ENCODE measurements around the gene MED15.
"Not testable (repeated sequence)": the region's sequence is repeated elsewhere in the genome, so short reads cannot be mapped to it uniquely, and the experiment has no call there.

Gene MED15

GRCh38 chr22:20484948-20485683 lies 22.3 kb upstream of the MED15 start:
- DNase-seq = no peak

GRCh38 chr22:20486229-20486628 lies 21.2 kb upstream of the MED15 start:
- no peak for DNase-seq

DNA sequence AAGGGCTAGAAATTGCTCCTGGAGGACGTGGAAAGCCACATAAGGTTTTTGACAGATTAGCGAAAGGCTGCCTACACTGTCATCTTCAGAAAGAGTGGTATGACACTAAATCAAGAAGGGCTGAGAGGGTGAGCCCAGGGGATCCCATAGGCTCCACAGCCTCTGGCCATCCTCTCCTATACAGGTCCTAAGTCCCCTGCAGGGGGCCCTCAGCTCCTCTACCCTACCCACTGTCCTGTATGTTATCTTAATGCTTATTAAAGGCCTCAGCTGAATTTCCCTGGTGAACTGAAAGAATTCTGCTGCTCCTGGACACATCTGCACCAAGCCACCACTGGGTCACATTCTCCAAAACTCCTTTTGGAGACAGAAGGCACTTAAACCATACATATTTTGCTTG lies 19.7 kb upstream of the MED15 start:
- DNase-seq = no peak

DNA sequence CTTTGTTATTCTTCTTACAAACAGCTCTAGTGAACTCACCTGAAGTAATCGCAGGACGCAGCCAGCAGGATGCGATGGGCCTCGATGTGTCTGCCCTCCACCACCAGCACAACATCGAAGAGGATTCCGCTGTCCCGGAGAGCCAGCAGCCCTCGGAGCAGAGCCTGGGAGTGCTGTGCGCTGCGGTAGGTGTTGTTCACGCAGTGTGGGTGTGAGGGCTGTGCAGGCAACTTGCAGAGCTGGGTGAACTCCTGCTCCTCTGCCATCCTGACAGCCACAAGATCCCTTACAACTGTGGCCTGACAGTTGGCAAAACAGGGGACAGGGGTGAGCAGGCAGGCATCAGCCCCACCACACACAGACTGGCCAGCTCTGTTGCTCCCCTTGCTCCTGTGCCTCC lies 18.5 kb upstream of the MED15 start:
- DNase-seq = no peak

DNA sequence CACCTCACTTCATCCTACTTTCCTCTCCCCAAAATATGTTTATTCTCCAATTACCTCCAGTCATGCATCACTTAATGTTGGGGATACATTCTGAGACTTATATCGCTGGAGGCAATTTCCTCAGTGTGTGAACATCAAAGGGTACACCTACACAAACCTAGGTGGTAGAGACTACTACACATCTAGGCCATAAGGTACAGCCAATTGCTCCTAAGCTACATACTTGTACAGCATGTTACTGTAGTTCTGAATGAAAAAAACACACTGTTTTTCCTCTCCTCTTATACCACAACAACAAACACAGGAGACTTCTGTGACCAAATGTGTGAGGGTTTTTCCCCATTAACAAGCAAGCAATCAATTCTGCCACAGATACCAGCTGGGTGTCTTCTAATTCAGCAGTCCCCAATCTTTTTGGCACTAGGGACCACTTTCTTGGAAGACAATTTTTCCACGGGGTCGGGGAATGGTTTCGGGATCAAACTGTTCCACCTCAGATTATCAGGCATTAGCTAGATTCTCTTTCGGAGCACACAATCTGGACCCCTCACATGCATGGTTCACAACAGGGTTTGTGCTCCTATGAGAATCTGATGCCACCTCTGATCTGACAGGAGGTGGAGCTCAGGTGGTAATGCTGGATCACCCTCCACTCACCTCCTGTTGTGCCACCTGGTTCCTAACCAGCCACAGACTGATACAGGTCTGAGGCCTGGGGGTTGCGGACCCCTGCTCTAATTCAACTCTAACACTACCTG lies 17.0 kb upstream of the MED15 start:
- no peak for DNase-seq

- DNase-seq = no peak
Observed at GRCh38 chr22:20490941-20491307, 16.5 kb upstream of the MED15 start.

DNA sequence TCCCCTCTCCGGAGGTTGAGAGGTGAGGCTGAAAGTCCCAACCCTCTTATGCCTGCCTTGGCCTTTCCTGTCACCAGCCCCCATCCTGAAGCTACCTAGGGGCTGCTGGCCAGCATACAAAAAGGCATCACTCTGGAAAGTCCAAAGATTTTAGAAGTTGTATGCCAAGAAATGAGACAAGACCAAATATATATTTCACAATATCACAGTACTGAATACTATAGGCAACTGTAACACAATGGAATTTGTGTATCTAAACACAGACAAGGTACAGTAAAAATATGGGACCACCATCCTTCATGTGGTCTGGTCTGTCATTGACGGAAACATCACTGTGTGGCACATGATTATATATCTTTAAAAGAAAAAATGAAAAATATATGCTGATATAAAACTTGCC lies 16.1 kb upstream of the MED15 start:
- DNase-seq = no peak

DNA sequence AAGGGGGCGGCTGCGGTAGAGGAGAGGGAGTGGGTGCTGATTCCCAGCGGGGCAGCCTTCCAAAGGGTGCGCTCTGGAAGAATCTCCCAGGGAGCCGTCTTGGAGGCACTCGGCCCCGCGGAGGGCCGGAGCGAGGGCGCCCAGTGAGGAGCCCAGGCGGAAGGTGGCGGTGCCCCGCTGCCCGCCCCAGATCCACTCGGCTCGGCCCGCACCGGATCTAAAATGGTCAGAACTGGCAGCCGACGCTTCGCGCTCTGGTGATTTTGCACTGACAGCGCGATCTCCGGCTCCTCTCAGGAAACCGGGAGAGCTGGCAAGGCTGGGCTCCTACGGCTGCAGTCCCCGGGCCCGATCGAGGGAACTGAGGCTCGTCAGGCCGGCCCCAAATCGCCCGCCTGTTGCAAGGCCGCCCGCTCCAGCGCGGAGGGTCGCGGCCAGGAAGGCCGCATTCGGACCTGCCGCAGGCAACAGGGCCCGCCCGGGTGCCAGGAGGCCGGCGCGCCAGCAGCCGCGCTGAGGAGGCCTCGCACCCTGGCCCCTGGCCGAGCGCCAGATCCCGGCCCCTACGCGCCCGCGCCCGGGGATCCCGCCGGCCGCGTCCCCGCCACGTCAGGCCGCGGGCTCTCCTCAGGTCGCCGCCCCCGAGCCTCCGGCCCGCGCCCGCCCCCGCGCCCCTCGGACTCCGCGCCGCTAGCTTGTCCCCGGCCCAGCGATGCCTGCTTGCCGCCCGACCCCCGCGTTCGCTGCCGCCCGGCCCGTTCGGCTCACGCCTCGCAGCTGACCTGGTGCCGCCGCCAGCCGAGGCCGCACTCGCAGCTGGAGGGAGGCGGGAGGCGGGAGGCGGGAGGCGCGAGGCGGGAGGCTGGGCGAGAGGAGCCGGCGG lies 12.2 kb upstream of the MED15 start, which contains the start of gene KLHL22:
KLHL22 (minus strand) TSS at position 818 of the 883 bp plus-strand sequence. CDS start 6,584 bp downstream, outside the sequence.
- peak; percentile 50 for DNase-seq

DNA sequence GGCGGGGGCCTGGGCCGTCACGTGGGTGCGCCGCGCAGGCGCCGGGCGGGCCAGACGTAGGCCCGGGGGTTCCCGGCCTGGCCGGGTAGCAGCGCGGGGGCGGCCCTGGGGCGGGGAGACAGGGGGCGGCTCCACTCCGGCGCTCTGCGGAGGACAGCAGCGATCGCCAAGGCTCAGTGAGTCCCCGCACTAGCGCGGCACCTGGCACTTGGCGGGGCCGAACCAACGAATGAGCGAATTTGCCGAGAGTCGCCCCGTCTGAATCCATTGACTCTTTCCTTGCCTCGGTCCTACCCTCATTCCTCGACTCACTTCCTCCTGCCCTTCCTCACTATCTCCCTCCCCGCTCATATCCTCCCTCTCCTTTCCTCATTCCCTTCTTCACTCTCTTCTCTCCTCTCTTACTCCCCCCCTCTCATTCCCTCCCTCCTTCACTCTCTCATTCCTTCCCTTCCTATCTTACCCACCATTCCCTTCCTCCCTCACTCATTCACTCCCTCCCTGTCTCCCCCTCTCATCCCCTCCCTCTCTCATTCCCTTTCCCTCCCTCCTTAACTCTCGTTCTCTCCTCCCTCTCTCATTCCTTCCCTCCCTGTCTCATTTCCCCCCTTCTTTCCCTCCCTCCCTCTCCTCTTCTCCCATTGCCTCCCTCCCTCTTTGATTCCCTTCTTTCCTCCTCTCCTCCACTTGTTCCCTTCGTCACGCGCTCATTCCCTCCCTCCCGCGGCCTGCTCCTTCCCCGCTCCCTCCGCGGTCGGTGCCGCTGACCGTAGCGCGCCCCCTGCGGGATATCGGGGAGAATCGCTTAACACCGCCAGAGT lies 11.3 kb upstream of the MED15 start:
- DNase-seq = peak; percentile 93

DNA sequence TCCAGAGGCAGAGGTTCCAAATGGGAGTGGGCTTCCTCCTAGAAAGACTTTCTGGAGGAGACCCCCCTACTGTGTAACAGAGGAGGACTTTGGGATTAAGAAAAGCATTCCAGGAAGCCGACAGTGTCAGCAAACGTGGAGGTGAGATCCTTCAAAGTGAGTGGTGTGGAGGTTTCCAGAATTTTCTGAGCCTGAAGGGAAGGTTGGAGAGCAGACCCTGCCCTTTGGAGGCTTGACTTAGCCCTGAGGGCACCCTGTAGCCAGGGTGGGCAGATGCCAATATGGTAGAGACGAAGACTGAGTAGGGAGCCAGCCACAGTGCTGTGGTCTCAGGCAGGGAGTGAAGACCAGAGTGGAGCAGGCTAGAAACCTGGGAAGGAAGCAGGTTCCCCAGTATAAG lies 10.0 kb upstream of the MED15 start:
- no peak for DNase-seq

DNA sequence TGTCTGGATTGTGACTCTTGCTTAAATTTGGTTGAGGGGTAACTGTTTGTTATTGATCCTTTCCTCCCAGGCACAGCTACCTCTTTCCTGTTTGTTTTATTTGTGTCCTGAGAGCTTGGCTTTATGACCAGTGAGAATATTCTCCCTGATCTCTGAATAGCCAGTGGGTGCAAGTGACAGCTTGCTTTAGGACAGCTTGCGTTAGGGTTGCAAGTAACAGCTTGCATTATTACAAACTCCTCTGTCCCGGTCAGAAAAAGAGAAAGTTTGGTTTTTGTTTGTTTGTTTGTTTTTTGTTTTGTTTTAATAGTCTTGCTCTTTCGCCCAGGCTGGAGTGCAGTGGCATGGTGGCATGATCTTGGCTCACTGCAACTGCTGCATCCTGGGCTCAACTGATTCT lies 8.5 kb upstream of the MED15 start:
- DNase-seq = no peak

GRCh38 chr22:20499769-20500168 lies 7.6 kb upstream of the MED15 start:
- DNase-seq = no peak

GRCh38 chr22:20503816-20504215 lies 3.6 kb upstream of the MED15 start:
- no peak for DNase-seq

GRCh38 chr22:20504293-20504922 lies 3.0 kb upstream of the MED15 start:
- DNase-seq = not testable (repeated sequence)

DNA sequence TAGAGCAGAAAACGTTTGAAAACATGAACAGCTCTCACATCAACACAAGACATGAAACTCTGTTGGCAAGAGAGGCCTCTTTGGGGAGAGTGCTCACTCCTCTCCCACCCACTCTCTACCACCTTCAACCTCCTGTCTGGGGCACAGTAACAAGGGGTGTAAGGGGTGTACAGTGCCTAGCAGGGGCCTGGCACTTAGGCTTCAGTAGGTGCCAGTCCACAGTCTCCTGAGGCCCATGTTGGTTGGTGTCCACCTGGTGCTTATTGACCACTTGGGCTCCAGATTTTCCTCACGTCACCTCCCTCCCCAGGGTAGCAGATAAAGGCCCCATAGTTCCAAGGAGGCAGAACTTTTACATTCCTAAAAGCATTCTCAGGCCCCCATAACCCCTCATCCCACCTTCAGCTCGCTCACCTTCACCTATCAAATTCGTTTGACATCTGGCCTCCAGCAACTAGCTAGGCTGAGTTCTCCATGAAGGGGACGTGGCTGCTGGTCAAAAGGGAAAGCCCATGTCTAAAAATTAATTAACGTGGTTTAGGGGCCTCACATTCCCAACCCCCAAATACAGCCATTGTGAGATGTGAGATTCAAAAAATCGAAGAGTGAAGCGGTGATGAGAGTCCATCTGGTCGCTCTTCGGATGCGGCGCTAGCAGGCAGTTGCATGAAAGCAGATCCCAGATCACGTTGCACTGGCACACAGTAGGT lies 712 bp upstream of the MED15 start:
- DNase-seq = no peak

DNA sequence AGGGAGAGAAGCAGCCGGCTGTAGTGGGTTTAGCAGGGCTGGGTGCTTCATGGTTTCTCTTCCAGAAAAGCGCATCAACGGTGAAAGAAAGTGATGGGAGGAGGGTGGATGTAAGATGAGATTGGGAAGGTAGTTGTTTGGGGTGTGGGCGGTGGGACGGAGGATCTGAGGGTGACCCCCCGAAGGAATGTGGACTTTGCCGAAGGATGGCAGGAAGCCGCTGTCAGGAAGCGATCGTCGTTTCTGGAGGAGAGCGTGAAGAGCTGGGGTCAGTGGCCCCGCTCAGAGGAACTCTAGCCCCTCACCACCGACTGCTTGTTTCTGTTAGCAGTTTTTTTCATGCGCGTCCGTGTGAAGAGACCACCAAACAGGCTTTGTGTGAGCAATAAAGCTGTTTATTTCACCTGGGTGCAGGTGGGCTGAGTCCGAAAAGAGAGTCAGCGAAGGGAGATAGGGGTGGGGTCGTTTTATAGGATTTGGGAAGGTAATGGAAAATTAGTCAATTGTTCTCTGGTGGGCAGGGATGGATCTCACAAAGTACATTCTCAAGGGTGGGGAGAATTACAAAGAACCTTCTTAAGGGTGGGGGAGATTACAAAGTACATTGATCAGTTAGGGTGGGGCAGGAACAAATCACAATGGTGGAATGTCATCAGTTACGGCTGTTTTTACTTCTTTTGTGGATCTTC lies 801 bp downstream of the MED15 start:
- DNase-seq = not testable (repeated sequence)

- no peak for DNase-seq
Observed at GRCh38 chr22:20508815-20509271, 1.4 kb downstream of the MED15 start.

DNA sequence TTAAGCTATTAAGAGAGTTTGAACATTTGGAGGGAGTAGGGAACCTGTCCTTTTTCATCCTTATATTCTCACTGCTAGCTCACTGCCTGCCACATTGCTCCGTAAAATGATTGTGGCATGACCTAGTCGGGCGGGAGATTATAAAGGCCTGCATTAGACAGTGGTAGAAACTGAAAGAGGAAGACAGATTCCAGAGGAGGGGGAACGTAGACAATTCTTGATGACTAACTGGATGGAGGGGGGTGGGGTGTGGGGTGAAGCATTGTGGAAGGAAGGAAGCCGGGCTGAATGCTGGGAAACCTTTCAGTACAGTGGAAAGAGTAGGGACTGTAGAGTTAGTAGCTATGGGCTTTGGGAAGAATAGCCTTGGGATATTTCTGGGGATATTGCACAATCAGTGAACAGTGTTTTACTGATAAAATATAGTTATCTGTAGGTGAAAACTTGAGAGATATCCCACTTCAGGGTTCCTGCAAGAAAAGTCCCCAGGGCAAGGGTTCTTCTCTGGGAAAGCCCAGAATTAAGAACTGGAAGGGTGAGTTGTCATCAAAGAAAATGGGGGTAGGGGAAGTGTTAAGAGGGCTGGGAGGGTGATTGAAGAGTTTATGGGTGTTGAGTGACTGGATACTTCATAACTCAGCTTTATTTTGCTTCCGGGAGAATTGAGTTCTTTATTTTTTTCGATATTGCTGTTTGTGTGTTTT lies 2.1 kb downstream of the MED15 start:
- DNase-seq = peak; percentile 64

DNA sequence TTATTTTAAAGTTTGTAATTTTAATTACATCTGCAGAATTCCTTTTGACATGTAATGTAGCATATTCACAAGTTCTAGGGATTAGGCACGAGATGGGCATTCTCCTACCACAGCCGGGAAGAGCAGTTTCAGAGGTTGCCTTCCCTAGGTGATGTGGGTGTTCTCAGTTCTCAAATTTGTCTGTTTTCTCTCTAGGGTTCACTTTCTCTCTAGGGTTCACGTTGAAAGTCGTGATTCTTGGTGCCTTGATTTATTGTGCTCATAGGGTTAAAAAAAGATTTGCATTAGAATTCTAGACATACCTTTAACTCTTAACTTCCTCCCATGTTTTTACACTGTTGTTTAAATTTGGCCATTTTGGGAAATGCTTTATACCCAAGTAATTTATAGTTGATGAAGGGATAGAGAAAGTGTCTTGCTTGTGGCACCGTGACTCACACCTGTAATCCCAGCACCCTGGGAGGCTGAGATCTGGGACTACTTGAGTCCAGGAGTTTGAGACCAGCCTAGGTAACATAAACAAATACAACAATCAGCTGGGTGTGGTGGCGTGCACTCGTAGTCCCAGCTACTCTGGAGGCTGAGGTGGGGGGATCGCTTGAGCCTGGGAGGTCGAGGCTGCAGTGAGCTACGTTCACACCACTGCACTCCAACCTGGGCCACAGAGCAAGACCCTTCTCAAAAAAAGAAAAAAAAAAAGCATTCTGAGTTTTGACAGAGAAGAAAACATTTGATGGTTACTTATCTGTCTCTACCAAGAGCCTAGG lies 3.6 kb downstream of the MED15 start:
- DNase-seq = no peak

All from stimulated activated CD8-positive, alpha-beta memory T cell treated with anti-CD3 and anti-CD28 coated beads, Interleukin-4, amount 100 ng/mL, for 48 hours (primary cell).